SK-N-MC (cell line): ENCODE data around the gene HIVEP2.

Source experiments
- DNase-seq: peaks from one replicate; pipeline ENCODE4 v3.0.0-alpha.2; 2011; ENCODE audit warnings: low read depth, low spot score
- H3K27ac ChIP-seq: fragments of 200-600 bp; sonication (generic); 2 replicates; pipeline ENCODE4 v1.5.1; 2016; ENCODE audit warnings: mixed run types
- H3K36me3 ChIP-seq: fragments of 200-600 bp; sonication (generic); 2 replicates; pipeline ENCODE4 v1.6.1; 2017; ENCODE audit warnings: antibody characterized with exemption, low read length, mixed read lengths; ENCODE audit not compliant: insufficient read depth
- H3K4me3 ChIP-seq: fragments of 200-600 bp; sonication (generic); 2 replicates; pipeline ENCODE4 v1.5.1; 2016
- H3K9ac ChIP-seq: fragments of 200-600 bp; sonication (generic); 2 replicates; pipeline ENCODE4 v1.8.0; 2017; ENCODE audit warnings: mixed run types, mixed read lengths; ENCODE audit not compliant: insufficient read length
- H3K9me3 ChIP-seq: fragments of 200-600 bp; sonication (generic); 2 replicates; pipeline ENCODE4 v1.6.1; 2017; ENCODE audit warnings: low read depth, mild to moderate bottlenecking, antibody characterized with exemption, low read length, moderate library complexity, mixed read lengths
- EZH2 ChIP-seq: fragments of 200-600 bp; sonication (generic); IDR thresholded peaks from one replicate; pipeline ENCODE4 v1.6.1; 2017; ENCODE audit warnings: antibody characterized with exemption
- FOXP2 ChIP-seq: optimal IDR thresholded peaks from 2 replicates; pipeline ENCODE3; 2011; ENCODE audit warnings: mild to moderate bottlenecking, moderate library complexity; ENCODE audit not compliant: insufficient read depth; ENCODE audit errors: extremely low read length, control extremely low read depth
- POLR2AphosphoS5 ChIP-seq: IDR thresholded peaks from 2 replicates; pipeline ENCODE4 v1.6.1; 2012; ENCODE audit warnings: mild to moderate bottlenecking, low read depth, low read length, borderline replicate concordance

HIVEP2 gene

DNA sequence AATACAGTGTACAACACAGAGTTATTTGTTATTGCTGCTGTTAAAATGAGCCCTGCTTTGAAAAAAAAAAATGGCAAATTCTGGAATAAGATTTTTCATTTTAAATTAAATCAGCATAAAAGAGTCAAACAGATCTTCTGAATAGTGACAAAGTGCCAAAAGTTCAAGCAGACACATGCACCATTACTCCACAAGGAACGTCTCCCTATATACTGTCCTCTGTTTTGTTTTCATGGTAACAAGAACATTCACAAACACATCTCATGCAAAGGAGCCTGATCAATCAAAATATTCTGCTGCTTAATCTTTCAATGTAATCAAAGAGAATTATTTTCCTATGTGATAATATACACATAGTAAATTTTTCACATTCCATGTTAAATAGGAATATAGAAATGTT lies 2.7 kb downstream of the HIVEP2 start:
- Histone ChIP-seq H3K36me3 (no peaks in the 10 kb centered on the region), H3K9me3 (no peaks in the 10 kb centered on the region), H3K9ac (no peak overlapping the region), H3K4me3 (no peak overlapping the region), H3K27ac (no peak overlapping the region)
- TF ChIP-seq FOXP2: no peak
- no peak for TF ChIP-seq POLR2AphosphoS5
- no peak for TF ChIP-seq EZH2
- DNase-seq: no peak

DNA sequence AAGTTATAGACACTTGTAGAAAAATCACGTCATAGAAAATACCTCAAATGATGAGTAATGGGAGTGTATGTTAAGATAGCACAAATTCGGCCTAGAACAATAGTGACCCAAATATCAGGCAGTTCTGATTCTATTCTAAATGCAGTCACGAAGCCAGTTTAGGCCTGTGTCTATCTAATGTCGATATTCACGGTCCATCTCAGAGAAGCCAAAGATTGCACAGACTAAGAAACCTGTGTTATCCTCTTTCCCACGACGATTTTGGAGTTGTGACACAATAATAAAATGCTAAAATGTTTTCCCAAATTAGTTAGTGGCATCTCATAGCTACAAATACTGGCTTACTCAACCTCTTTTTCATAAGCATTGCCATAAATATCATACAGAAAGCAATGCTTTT lies 4.0 kb downstream of the HIVEP2 start:
- Histone ChIP-seq H3K27ac (no peak overlapping the region), H3K9ac (no peak overlapping the region), H3K4me3 (no peak overlapping the region), H3K9me3 (no peaks in the 10 kb centered on the region), H3K36me3 (no peaks in the 10 kb centered on the region)
- DNase-seq: no peak
- no peak for TF ChIP-seq FOXP2
- no peak for TF ChIP-seq EZH2

DNA sequence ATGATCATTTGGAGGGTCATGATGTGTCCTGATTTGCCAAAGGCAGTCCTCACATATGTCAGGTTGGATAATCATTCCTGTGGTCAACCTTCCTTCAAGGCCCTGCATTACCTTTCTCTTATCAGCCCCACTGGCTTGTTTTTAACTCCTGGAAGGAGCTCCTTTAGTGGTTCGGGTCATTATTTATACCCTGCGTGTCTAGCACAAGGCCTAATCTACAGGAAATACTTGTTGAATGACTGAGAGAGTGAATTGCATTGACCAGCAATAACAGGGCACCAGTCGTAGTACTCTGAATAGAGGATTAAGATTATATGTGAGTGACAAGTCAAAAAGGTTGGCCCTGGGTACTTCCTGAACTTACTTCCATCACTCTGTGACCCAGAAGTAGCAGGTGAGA lies 4.5 kb downstream of the HIVEP2 start:
- TF ChIP-seq POLR2AphosphoS5 (no peak), EZH2 (no peak), FOXP2 (no peak)
- no peak overlapping the region for H3K27ac ChIP-seq

GRCh38 chr6:142938510-142938909 lies 6.5 kb downstream of the HIVEP2 start:
- no peak overlapping the region for H3K9ac ChIP-seq
- H3K4me3 ChIP-seq: no peak overlapping the region
- TF ChIP-seq FOXP2 (no peak), POLR2AphosphoS5 (no peak), EZH2 (no peak)
- H3K27ac ChIP-seq: no peak overlapping the region
- H3K9me3 ChIP-seq: no peaks in the 10 kb centered on the region
- H3K36me3 ChIP-seq: no peaks in the 10 kb centered on the region
- no peak for DNase-seq

More for the DNA sequence above, 4.5 kb downstream of the HIVEP2 start:
- H3K4me3 ChIP-seq: no peak overlapping the region
- no peaks in the 10 kb centered on the region for H3K9me3 ChIP-seq
- no peak overlapping the region for H3K9ac ChIP-seq
- H3K36me3 ChIP-seq: no peaks in the 10 kb centered on the region
- DNase-seq: no peak

- TF ChIP-seq FOXP2: no peak
- no peak for TF ChIP-seq EZH2
- no peak for TF ChIP-seq POLR2AphosphoS5
- no peak for DNase-seq
- no peaks in the 10 kb centered on the region for H3K9me3 ChIP-seq
- H3K4me3 ChIP-seq: no peak overlapping the region
- H3K36me3 ChIP-seq: no peaks in the 10 kb centered on the region
- no peak overlapping the region for H3K27ac ChIP-seq
- H3K9ac ChIP-seq: no peak overlapping the region
Measured at GRCh38 chr6:142937986-142938385, 7.0 kb downstream of the HIVEP2 start.

- Histone ChIP-seq H3K4me3 (no peak overlapping the region), H3K36me3 (no peaks in the 10 kb centered on the region), H3K9ac (no peak overlapping the region), H3K27ac (no peak overlapping the region), H3K9me3 (no peaks in the 10 kb centered on the region)
- DNase-seq: no peak
- TF ChIP-seq POLR2AphosphoS5: no peak
- no peak for TF ChIP-seq EZH2
- TF ChIP-seq FOXP2: no peak
Measured at GRCh38 chr6:142935553-142936517, 9.1 kb downstream of the HIVEP2 start.

DNA sequence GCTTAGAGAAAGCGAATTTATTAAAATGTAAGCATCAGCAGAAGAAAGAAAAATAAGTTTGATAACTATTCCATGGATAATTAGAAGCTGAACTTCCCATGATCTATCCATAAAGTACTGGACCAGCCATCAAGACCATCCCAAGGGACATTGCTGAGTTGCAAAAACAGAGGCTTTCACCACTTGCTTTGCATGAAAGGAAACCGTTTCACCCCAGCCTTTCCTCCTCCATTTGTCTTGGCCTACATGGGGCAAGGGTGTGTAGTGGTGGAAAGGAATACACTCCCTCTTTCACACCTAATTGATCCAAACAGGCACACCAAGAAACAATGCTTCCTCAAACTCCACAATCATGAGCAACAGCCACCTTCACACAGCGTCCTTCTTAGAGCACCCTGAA lies 10.4 kb downstream of the HIVEP2 start:
- Histone ChIP-seq H3K9ac (no peak overlapping the region), H3K36me3 (no peaks in the 10 kb centered on the region), H3K4me3 (no peak overlapping the region), H3K27ac (no peak overlapping the region), H3K9me3 (no peaks in the 10 kb centered on the region)
- TF ChIP-seq POLR2AphosphoS5: no peak
- no peak for TF ChIP-seq FOXP2
- no peak for TF ChIP-seq EZH2
- DNase-seq: no peak

GRCh38 chr6:142934106-142934505 lies 10.9 kb downstream of the HIVEP2 start:
- no peak for DNase-seq
- H3K9ac ChIP-seq: no peak overlapping the region
- no peak for TF ChIP-seq FOXP2
- no peak for TF ChIP-seq EZH2
- TF ChIP-seq POLR2AphosphoS5: no peak

GRCh38 chr6:142933701-142934100 lies 11.3 kb downstream of the HIVEP2 start:
- no peak overlapping the region for H3K9ac ChIP-seq
- H3K9me3 ChIP-seq: no peaks in the 10 kb centered on the region
- H3K4me3 ChIP-seq: no peak overlapping the region
- H3K36me3 ChIP-seq: no peaks in the 10 kb centered on the region
- no peak for DNase-seq
- TF ChIP-seq POLR2AphosphoS5 (no peak), FOXP2 (no peak), EZH2 (no peak)
- H3K27ac ChIP-seq: no peak overlapping the region

More at GRCh38 chr6:142934106-142934505, 10.9 kb downstream of the HIVEP2 start:
- no peak overlapping the region for H3K27ac ChIP-seq
- no peaks in the 10 kb centered on the region for H3K36me3 ChIP-seq
- H3K4me3 ChIP-seq: no peak overlapping the region
- H3K9me3 ChIP-seq: no peaks in the 10 kb centered on the region

DNA sequence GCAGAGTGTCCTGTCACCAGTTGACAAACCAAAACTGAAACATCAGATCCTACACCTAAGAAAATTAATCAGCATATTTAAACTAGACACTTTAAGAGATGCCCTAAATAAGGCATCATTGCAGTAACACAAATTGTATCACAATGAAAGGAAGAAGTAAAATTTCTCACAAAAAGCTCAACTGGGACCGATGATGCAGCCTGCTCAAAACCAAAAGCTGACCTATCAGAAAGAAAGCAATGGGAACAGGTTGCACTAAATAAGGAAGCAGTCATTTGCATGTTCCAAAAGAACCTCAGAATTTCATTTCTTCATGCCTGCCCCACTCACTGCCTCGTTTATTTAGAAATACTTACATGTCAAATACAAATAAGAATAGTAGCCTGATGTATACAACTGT lies 12.1 kb downstream of the HIVEP2 start:
- Histone ChIP-seq H3K9me3 (no peaks in the 10 kb centered on the region), H3K27ac (no peak overlapping the region), H3K4me3 (no peak overlapping the region), H3K9ac (no peak overlapping the region), H3K36me3 (no peaks in the 10 kb centered on the region)
- TF ChIP-seq EZH2 (no peak), POLR2AphosphoS5 (no peak), FOXP2 (no peak)
- DNase-seq: no peak
